ENCODE data around the gene SLC41A3.

GRCh38 chr3:126049289-126050049, 34.5 kb downstream of the SLC41A3 start:
- TF ChIP-seq CTCF (IDR thresholded peaks at IDR 0.05) = no peak
- TF ChIP-seq EP300 (IDR thresholded peaks at IDR 0.05) = no peak
